Smooth muscle cell (in vitro differentiated cells): ENCODE measurements around the gene OR8D4. TPM values are rescaled to one million over a fixed set of nuclear protein-coding genes. Genes with fewer than 3 reads are reported as not detected.

Experiments used
- DNase-seq: peaks from one replicate; lab custom pipeline; 2025; ENCODE audit not compliant: unreplicated experiment; lab: John Stamatoyannopoulos, UW
- H2AFZ ChIP-seq: fragments of 200-600 bp; sonication (generic); 2 replicates; pipeline ENCODE4 v1.6.0; 2016; ENCODE audit warnings: antibody characterized with exemption, low read depth, mild to moderate bottlenecking
- H3F3A ChIP-seq: fragments of 200-600 bp; sonication (generic); 2 replicates; pipeline ENCODE4 v1.6.0; 2017; ENCODE audit warnings: antibody characterized with exemption, low read depth
- H3K27ac ChIP-seq: fragments of 200-600 bp; sonication (generic); 2 replicates; pipeline ENCODE4 v1.5.1; 2016; ENCODE audit warnings: low read depth, mild to moderate bottlenecking
- H3K27me3 ChIP-seq: fragments of 200-600 bp; sonication (generic); 2 replicates; pipeline ENCODE4 v1.6.1; 2016; ENCODE audit warnings: low read depth, mild to moderate bottlenecking
- H3K36me3 ChIP-seq: fragments of 200-600 bp; sonication (generic); 2 replicates; pipeline ENCODE4 v1.5.1; 2016; ENCODE audit warnings: low read depth
- H3K4me1 ChIP-seq: fragments of 200-600 bp; sonication (generic); 2 replicates; pipeline ENCODE4 v1.5.1; 2016; ENCODE audit warnings: low read depth
- H3K4me2 ChIP-seq: fragments of 200-600 bp; sonication (generic); 2 replicates; pipeline ENCODE4 v1.6.0; 2016; ENCODE audit warnings: mild to moderate bottlenecking
- H3K4me3 ChIP-seq: fragments of 200-600 bp; sonication (generic); 2 replicates; pipeline ENCODE4 v1.5.1; 2016; ENCODE audit warnings: mild to moderate bottlenecking
- H3K79me2 ChIP-seq: fragments of 200-600 bp; sonication (generic); 2 replicates; pipeline ENCODE4 v1.6.0; 2016; ENCODE audit warnings: low read depth, mild to moderate bottlenecking
- H3K9ac ChIP-seq: fragments of 200-600 bp; sonication (generic); 2 replicates; pipeline ENCODE4 v1.6.0; 2016; ENCODE audit warnings: low read depth
- H3K9me3 ChIP-seq: fragments of 200-600 bp; sonication (generic); replicated peaks from 2 replicates; pipeline ENCODE4 v1.5.1; 2016; ENCODE audit warnings: low read depth
- H4K20me1 ChIP-seq: fragments of 200-600 bp; sonication (generic); 2 replicates; pipeline ENCODE4 v1.6.0; 2016; ENCODE audit warnings: low read depth
- WGBS: methylation state at CpG from one replicate; pipeline ENCODE4 v1.1.7; 2016; ENCODE audit warnings: low lambda C conversion rate; 5-methylcytosine and 5-hydroxymethylcytosine counted together
- polyA plus RNA-seq: library from polyadenylated mRNA; unstranded; fragments of >200 nt; fragmentation: Nextera tagmentation; extraction: Ambion mirVana; gene quantifications from 2 replicates; pipeline ENCODE4 v1.2.1, GENCODE V29; 2016
- total RNA-seq: library from RNA; depleted of rRNA; stranded (reverse); fragments of >200 nt; gene quantifications from 2 replicates; pipeline ENCODE4 v1.2.3, GENCODE V29; 2014
- TF ChIP-seq, protein P1 (sequence below): fragments of 200-600 bp; sonication (generic); IDR thresholded peaks from 2 replicates; pipeline ENCODE4 v1.5.1; 2017; ENCODE audit warnings: borderline replicate concordance, mild to moderate bottlenecking, antibody characterized with exemption; ENCODE audit not compliant: insufficient read depth, poor library complexity, severe bottlenecking

OR8D4 gene
- total and polyA plus RNA-seq, 2 experiments from 2014 or later: not detected

DNA sequence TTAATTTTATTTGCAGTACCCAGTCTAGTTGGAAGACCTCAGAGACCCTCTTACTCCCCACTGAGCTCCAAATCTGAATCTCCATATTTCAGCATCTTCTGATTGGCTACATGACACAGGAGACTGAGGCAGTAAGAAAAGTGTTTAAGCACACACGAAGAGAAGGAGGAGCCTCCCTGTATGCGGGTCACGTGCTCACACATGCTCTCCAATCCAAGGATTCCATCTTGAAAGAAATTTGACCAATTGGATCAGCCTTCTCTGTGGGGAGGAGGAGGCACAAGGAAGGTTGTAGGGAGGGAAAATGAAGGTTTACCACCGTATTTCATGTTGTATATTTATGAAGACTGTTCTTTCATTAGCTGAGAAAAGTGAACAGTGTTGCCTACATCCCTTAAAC is 40.4 kb downstream of the OR8D4 start:
- no peaks in the 10 kb centered on the region for H3F3A ChIP-seq
- no peaks in the 10 kb centered on the region for H3K79me2 ChIP-seq
- TF ChIP-seq, protein P1, sequence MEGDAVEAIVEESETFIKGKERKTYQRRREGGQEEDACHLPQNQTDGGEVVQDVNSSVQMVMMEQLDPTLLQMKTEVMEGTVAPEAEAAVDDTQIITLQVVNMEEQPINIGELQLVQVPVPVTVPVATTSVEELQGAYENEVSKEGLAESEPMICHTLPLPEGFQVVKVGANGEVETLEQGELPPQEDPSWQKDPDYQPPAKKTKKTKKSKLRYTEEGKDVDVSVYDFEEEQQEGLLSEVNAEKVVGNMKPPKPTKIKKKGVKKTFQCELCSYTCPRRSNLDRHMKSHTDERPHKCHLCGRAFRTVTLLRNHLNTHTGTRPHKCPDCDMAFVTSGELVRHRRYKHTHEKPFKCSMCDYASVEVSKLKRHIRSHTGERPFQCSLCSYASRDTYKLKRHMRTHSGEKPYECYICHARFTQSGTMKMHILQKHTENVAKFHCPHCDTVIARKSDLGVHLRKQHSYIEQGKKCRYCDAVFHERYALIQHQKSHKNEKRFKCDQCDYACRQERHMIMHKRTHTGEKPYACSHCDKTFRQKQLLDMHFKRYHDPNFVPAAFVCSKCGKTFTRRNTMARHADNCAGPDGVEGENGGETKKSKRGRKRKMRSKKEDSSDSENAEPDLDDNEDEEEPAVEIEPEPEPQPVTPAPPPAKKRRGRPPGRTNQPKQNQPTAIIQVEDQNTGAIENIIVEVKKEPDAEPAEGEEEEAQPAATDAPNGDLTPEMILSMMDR: no peak
- H3K4me2 ChIP-seq: no peak overlapping the region
- H2AFZ ChIP-seq: no peak overlapping the region
- no peaks in the 10 kb centered on the region for H3K9me3 ChIP-seq
- H3K4me3 ChIP-seq: no peak overlapping the region
- DNase-seq: no peak
- no peaks in the 10 kb centered on the region for H3K4me1 ChIP-seq
- 89% methylated on average over 4 of the region's 4 CpGs for WGBS
- no peak overlapping the region for H3K27ac ChIP-seq
- no peaks in the 10 kb centered on the region for H3K27me3 ChIP-seq
- no peaks in the 10 kb centered on the region for H3K36me3 ChIP-seq
- no peaks in the 10 kb centered on the region for H4K20me1 ChIP-seq
- no peak overlapping the region for H3K9ac ChIP-seq

DNA sequence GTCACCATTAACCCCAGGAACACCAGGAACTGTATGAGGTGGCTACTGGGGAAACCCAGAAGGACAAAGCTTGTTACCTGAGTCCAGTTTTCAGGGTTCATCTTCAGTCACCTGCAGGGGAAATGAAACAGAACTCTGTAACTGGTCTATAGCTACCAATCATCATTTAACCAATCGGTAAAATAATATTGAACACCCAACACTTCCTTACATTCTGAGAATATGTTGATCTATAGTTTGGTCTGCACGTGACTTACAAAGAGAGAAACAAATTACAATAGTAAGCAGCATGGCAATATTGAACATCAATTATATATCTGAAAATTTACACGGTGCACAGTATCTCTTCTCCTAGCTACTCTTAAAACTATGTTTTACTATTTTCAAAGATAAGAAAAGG is 41.8 kb downstream of the OR8D4 start, which contains the start of gene OR6T1:
OR6T1 (minus strand) TSS at position 101 of the 400 bp plus-strand sequence; CDS start at position 101, 0 bp downstream.
- no peak for DNase-seq
- Histone ChIP-seq H3F3A (no peaks in the 10 kb centered on the region), H3K27me3 (no peaks in the 10 kb centered on the region), H3K4me3 (no peak within 1 kb of the TSS), H3K9ac (no peak within 1 kb of the TSS), H3K4me2 (no peak within 1 kb of the TSS), H3K4me1 (no peaks in the 10 kb centered on the region), H4K20me1 (no peaks in the 10 kb centered on the region), H3K36me3 (no peaks in the 10 kb centered on the region), H3K79me2 (no peaks in the 10 kb centered on the region), H2AFZ (no peak within 1 kb of the TSS), H3K9me3 (no peaks in the 10 kb centered on the region), H3K27ac (no peak within 1 kb of the TSS)
- TF ChIP-seq, protein P1: no peak
- 95% methylated on average over 3 of the region's 3 CpGs for WGBS

GRCh38 chr11:123945132-123945531 is 43.2 kb downstream of the OR8D4 start:
- Histone ChIP-seq H2AFZ (no peak overlapping the region), H3K9me3 (no peaks in the 10 kb centered on the region), H3K36me3 (no peaks in the 10 kb centered on the region), H3K79me2 (no peaks in the 10 kb centered on the region), H3K4me3 (no peak overlapping the region), H4K20me1 (no peaks in the 10 kb centered on the region), H3K4me1 (no peaks in the 10 kb centered on the region), H3K27ac (no peak overlapping the region), H3K9ac (no peak overlapping the region), H3K4me2 (peak overlapping the region; percentile 10), H3F3A (no peaks in the 10 kb centered on the region), H3K27me3 (no peaks in the 10 kb centered on the region)
- no peak for DNase-seq
- TF ChIP-seq, protein P1: no peak
- 30% methylated on average over 1 of the region's 1 CpG for WGBS

DNA sequence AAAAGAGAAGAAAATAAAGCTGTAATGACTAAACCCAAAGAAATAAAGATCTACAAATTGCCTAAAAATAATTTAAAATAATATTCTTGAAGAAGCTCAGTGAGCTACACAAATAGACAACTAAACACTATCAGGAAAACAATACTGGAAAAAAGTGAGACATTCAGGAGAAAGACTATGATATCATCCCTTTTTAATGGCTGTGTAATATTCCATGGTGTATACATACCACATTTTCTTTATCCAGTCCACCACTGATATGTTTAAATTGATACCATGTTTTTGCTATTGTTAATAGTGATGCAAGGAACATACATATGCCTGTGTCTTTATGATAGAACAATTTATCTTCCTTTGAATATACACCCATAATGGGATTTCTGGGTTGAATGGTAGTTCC is 54.8 kb downstream of the OR8D4 start:
- H3K9me3 ChIP-seq: no peaks in the 10 kb centered on the region
- no peak overlapping the region for H3K27ac ChIP-seq
- TF ChIP-seq, protein P1: no peak
- no peak overlapping the region for H3K9ac ChIP-seq
- H3K27me3 ChIP-seq: no peaks in the 10 kb centered on the region
- no peaks in the 10 kb centered on the region for H3K79me2 ChIP-seq
- no peak overlapping the region for H2AFZ ChIP-seq
- DNase-seq: no peak
- no peaks in the 10 kb centered on the region for H3K36me3 ChIP-seq
- H3K4me2 ChIP-seq: no peak overlapping the region
- no peaks in the 10 kb centered on the region for H3K4me1 ChIP-seq
- no peaks in the 10 kb centered on the region for H4K20me1 ChIP-seq
- no peak overlapping the region for H3K4me3 ChIP-seq
- H3F3A ChIP-seq: no peaks in the 10 kb centered on the region
